UCSD-AML1 (cell line): Measurements from ENCODE around the gene FIBP.
A peak's percentile ranks its signal among the peaks of the same experiment; 100 is the strongest.

Source experiments
- DNase-seq: peaks from one replicate; lab custom pipeline; 2025; ENCODE audit not compliant: unreplicated experiment; lab: John Stamatoyannopoulos, UW

The FIBP gene

DNA sequence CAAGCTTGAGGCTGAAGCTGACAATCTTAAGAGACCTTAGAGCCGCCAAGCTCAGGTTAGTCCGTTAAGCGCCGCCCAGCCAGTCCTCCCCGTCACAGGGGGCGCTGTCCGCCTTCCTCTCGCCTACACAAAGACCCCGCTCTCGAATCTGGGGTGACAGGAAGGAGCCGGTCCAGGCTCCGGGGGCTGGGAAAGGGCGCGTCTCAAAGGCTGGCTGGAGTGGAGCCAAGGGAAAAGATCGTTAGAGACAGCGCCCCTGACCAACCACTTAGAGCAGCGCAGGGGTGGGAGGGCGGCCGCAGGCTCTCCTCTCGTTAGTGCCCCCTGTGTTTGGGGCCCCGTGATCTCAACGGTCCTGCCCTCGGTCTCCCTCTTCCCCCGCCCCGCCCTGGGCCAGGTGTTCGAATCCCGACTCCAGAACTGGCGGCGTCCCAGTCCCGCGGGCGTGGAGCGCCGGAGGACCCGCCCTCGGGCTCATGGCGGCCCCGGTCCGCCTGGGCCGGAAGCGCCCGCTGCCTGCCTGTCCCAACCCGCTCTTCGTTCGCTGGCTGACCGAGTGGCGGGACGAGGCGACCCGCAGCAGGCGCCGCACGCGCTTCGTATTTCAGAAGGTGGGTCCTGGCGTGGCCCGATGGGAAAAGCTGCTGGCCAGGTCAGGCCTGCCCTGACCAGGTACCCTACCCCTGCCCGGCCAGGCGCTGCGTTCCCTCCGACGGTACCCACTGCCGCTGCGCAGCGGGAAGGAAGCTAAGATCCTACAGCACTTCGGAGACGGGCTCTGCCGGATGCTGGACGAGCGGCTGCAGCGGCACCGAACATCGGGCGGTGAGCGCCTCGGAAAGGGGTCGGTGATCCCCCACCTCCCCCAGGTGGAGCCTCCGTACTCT lies 27.8 kb downstream of the FIBP start, which contains the start of gene MUS81:
TSS of gene MUS81 (plus strand) at position 156 of the 887 bp plus-strand sequence. CDS start at position 477, 321 bp downstream.
- DNase-seq, result peak; percentile 96

DNA sequence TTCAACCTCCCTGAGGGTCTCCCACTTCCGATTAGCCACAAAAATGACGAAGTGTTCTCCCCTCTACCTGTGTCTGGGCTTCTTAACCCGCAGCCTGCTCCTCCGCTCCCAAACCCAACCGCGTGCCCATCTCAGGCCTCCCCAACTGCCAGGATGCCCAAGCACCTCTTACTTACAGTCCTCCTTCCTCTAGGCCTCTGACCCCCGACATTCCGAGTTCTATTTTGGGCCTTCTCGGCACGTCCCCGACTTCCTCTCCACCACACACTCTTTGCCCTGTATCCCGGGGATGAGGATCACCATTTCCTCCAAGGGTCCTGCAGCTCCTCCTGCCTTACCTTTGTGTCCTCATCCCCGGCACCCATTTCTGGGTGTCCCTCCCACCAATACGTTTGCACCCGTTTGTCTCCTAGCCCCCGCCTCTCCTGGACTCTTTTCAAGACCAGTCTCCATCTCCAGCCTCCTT lies 28.4 kb downstream of the FIBP start:
- DNase-seq, result no peak

DNA sequence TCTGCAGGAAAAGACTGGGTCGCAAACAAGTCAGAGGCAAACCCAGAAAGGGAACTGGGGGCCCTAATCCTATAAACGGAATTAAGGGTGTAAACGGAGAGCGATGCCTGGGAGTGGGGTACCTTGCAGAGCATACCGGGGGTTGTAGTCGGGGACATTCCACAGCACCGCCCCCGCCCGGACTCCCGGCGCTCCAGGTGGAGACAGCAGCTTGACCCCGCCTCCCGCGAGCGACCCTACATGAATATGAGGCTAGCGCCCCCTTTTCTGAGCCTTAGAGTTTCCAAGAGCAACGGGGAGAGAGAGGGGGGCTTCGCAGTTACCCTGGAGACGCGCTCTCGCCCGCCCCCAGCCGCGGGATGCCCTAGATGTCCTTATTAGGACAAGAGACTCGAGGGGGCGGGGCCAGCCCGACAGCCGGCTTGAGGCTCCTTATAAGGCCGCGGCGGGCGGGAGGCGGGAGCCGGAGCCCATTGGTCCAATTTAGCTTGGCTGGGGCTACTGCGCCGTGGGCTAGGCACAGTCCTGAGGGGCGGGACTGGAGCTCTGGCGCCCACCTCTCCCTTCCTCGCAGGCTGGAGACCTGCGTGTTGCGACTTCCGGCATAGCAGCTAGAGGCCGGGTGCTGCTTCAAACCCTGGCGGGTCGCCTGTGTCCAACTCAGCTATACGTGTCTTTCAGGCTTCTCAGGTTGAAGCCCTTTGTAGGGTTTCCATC lies 29.0 kb downstream of the FIBP start:
- peak; percentile 99 for DNase-seq

DNA sequence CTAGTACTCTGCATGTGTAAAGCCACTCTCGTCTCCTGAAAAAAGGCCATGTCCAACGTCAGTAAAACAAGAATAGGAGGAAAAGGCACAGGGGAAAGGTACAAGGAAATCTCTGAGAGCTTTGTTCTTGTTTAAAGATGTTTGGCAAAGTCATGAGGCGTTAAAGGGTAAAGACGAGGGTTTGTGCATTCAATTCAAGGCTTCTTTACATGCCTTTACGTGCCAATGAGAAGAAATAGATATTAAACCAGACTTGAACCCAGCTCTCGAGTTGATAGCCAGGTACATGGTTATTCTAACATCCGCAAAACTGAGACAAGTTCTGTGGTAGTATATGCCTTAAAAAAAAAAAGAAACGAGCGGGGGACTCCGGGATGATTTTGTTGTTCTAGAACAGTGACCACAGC lies 29.6 kb downstream of the FIBP start:
- DNase-seq, result no peak

DNA sequence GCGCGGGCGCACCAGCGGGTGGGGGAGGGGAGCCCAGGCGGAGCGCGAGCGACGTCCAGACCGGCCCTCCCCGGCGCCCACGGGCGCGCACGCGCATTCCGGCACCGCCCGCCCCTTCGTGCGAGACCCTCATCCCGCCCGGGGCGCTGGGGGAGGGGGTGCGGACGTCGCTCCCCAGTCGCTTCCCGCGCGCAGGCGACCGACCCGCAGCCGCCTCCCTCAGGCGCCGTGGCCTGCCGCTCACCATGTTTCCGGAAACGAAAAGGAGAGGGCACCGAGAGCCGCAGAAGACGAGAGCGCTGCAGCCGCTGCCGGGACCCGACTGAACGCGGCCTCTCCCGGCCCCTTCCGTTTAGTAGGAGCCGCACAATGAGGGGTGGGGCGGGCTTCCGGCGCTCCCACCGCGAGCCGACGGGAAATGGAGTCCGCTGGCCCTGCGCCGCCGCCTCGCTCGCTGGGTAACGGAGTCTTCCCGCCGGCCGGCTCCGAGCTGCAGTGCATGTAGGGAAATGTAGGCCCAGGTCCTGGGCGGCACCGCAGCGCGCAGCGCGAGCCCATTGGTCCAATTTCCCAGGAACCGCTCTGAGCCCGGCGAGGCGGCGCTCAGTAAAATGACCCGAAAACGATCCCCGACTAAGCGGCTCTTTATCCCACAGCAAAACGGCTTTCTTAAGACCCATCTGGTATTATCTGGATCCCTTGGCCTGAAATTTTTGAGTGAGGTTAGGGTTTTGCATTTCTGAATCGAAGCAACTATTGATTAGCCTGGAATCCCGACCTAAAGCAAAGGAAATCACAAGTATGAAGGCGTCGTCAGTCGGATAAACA lies 30.2 kb downstream of the FIBP start, which contains the start of gene CFL1:
TSS of gene CFL1 (minus strand) at position 328 of the 828 bp plus-strand sequence. CDS start at position 247, 81 bp downstream.
- DNase-seq, result peak; percentile 98

DNA sequence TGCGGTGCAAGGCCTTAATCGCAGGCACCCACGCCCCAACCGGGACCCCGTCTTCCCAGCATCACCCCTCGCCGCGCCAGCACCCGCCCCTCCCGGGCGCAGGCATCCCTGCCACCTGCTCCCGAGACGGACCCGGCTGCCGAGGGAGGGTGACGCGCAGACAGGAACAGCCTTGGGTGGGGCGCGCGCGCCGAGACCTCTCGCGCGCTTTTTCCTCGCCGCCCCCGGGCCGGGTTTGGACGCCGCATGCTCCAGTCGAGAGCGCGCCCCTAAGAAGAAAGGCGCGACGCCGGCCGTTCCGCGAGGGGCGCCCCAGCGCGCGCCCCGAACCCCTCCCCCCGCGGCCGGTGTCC lies 30.8 kb downstream of the FIBP start:
- no peak for DNase-seq

DNA sequence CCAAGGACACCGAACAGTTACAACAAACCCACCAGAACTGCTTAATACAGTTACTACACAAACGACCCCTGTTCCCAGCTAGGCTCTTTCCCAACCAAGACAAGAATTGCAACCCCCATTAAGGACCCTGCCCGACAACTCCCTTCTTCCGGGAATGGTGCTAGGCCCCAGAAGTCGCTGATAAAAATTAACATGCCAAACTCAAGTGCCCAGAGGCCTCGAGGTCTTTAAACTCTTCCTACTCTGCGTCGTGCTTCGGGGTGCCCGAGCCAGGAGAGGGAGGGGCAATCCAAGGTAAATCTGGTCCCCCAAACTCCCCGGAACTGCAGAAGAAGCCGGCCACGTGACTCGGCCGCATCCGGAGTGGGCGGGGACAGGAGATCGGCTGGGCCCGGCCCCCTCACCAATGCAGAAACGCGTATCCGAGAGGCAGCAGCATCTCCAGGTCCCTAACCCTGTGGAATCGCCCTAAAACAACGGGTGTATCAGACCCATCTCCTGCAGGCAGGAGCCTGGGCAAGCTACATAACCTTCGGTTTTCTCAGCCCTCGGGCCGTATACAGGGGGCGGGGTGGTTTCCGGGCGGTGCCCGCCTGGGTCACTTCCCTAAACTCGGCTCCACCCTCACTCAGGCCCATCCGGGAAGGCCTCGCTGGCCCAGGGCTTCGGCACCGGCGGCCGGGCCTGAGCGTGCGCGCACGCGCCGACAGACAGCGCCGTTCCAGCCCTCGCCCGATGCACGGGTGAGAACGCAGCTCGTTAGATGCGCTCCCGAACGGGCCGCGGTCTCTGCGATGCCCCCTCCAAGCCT lies 31.4 kb downstream of the FIBP start:
- DNase-seq, result peak; percentile 90

DNA sequence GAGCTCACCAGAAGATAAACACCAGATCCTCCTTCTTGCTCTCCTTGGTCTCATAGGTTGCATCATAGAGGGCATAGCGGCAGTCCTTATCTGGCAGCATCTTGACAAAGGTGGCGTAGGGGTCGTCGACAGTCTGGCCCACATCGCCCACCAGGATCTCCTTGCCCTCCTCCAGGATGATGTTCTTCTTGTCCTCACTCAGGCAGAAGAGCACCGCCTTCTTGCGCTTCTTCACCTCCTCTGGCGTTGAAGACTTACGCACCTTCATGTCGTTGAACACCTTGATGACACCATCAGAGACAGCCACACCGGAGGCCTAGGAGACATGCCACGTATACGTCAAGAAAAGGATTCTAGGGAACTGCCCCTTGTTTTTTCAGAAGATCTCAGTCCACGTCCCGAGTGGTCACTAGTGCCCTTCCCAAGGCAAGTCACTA lies 32.3 kb downstream of the FIBP start:
- DNase-seq, result no peak

DNA sequence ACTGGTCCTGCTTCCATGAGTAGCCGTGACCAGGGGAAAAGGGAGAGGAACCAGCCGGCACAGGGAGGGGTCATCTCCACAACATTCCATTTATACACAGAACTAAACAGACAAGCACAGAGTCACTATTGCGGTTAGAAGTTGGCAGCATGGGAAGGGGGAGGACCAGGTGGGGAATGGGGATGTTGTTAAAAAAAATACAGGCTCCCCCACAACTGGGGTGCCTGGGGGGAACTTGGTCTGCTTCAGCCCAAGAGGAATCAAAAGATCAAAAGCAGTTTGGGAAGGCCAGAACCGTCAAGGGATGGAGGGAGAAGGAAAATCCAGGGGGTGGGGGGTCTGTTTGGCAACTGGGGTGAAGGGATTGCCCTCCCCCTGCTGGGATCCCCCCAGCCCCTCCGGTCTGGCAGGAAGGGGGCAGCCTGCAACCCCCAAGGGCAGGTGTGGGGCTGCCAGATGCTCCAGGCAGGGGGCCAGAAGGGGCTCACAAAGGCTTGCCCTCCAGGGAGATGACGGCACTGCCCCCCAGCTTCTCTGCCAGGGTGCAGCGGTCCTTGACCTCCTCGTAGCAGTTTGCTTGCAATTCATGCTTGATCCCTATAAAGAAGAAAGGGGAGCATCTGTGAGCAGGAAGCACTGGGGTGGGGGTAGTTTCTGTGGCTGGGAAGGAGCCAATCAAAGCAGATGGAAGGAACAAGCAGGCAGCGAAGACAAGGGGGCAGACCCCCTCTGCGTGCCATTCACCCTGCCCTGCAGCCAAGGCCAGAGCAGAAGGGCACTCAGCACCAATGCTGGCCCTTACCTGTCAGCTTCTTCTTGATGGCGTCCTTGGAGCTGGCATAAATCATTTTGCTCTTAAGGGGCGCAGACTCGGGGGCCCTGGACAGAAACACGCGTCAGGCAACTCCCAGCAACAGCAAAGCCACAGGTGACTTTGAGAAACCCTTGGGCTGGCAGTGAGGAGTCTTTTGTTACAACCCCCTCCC lies 33.1 kb downstream of the FIBP start:
- DNase-seq, result no peak

DNA sequence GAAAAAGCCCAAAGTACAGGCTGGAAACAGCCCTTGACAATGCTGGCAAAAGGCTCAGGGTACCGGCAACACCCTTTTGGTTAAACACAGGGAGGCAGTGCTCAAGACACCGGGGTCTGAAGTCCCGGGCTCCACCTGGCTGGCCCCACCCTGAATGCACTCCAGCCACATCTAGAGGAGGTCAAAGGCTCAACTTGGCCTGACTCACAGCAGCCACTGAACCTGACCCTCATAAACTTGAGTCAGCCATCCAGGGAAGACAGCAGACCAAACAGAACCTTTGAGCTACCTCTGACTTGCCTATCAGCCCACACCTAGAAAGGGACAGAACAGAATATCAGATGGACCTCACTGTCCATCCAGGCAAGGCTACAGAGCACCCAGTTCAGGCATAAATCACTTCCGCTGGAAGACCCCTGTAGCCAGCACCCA lies 34.1 kb downstream of the FIBP start:
- DNase-seq, result no peak

DNA sequence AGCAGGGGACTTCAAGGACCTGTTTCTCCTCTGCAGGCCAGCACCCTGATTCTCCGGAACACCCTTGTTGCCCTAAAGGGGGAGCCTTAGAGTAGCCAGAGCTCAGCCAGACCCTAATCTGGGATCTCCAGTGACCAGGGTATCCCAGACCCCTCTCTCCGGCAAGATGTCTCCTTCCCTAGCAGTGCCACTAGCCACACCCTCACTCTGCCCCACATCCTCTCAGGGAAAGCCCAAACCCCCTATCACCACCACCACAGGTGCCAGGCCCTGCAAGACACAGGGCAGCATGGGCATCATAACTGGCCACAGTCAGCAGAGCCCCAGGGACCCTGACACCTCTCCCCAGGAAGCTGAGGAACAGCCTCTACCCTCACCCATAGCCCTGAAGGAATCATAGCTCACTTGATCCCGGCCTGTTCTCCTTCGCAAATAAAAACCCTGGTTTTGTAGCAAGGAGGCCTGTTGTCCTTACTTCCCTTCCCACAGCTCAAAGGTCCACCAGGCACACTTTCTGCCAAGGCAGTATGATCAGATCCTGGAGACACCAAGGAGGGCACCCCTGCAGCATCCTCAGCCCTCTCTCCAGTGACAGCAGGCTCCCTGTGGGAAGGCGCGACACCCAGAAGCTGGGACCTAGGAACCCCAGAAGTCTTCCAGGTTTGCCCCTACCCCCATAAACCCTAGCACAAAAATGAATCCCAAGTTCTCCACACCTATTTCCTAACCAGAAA lies 34.9 kb downstream of the FIBP start:
- DNase-seq, result no peak

DNA sequence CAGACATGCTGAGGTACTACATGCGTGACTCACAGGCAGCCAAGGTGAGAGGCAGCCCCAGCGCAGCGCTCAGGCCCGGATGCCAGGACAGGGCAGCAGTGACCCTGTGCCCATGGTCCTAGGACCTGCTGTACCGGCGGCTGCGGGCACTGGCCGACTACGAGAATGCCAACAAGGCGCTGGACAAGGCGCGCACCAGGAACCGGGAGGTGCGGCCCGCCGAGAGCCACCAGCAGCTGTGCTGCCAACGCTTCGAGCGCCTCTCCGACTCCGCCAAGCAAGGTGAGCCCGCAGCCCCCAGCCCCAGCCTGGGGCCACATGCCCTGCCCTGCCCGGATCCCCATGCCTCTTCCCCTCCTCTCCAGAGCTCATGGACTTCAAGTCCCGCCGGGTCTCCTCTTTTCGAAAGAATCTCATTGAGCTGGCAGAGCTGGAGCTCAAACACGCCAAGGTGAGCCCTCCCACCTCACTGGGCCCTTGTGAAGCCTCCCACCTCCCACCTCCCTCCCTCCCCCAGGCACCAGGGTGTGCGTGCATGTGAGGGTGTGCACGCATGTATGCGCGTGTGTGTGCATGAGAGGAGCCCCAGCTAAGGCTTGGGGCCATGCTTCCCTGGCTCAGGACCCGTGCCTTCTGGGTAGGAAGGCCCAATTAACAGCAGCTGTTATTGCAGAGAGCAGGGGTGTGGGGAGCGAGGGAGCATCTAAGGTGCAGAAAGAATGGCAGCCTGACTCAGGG lies 35.6 kb downstream of the FIBP start:
- no peak for DNase-seq

DNA sequence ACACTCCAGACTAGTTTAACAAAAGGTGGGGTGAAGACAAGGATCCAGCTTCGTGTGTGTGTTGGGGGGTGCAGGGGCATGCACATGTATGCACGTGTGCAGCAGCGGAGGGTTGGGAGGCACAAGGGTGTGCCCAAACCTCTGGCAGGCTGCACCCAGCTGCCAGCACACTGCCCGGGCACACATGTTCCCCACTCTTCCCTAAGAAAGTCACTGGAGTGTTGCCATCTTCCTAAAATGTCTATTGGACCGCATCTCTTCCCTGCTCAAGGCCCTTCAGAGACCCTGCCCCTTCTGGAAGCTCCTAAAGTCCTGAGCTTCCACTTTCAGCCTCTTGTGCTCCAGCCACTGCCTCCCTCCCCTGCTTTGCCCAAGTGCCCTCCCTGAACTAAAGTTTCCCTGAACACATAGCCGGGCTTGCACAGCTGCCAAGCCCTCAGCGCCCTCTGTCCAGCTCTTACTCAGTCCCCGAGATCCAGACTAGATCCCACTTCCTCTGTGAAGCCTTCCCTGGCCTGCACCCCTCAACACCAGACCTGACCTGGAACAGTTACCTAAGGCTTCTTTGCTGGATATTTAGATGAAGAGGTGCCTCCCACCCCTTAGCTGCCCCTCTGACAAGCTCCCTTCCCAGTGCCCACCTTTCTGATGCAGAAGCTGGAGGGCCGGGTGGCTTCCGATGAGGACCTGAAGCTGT lies 36.3 kb downstream of the FIBP start:
- no peak for DNase-seq

DNA sequence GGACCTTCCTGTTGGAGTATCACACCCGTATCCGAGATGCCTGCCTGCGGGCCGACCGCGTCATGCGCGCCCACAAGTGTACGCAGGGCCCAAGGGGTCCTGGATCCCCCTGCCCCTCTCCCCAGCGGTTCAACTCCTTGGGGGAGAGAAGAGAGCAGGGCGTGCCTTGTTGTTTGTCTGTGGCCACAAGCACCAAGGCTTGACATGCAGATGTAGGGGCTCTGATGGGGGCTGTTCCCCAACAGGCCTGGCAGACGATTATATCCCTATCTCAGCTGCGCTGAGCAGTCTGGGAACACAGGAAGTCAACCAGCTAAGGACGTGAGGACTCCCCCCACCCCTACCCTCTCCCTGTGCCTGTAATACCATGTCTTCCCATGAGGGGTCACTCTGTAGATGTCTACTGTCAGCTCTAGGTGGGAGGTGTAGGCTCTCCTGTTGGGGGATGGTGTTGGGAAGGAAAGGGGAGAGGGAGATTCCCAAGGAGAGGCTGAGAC lies 37.1 kb downstream of the FIBP start:
- no peak for DNase-seq

DNA sequence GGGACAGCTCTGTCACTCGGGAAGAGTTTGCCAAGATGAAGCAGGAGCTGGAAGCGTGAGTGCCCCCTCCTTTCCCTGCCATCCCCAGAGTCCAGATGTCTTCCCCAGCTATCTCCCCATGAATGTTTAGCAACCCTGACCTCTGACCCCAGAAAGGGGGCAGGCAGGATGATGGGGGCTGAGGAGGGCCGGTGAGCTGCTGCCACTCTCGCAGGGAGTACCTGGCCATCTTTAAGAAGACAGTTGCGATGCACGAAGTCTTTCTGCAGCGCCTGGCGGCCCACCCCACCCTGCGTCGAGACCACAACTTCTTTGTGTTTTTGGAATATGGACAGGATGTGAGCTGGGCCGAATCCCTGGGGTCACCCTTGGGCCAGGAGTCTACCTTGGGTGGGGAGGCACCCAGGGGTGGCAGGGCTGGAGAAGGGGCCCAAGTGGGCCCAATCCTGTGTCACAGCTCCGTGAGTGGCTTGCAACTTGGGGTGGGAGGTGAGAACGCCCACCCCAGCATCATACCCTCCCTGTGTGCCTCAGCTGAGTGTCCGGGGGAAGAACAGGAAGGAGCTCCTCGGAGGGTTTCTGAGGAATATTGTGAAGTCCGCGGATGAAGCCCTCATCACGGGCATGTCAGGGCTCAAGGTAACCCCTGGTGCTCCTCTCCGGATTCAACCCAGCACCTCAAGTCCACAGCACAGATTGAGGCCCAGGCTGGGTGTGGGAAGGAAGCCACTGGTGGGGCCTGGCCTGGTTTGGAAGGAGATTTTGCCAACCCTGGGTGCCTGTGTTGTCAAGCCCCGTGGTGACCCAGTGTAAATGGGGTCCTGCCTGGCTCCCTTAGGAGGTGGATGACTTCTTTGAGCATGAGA lies 37.8 kb downstream of the FIBP start:
- no peak for DNase-seq

DNA sequence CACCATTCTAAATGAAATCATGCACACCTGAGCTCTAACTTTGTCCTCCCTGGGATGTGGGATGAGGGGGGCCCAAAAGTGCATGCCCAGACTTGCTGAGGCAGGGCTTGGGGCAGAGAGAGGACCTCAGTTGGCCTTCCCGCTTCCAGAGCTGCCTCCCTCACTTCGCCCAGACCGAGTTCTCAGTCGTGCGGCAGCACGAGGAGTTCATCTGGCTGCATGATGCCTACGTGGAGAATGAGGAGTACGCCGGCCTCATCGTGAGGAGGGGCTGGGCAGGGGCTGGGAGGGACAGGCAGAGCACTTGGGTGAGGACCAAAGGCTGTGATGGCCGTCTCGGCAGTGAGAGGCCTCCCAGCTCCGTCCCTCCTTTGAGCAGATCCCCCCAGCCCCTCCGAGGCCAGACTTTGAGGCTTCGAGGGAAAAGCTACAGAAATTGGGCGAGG lies 38.5 kb downstream of the FIBP start:
- no peak for DNase-seq
